ENCODE data around the gene CAMK2N2.

CAMK2N2 gene

GRCh38 chr3:184261270-184261853 is at the start of gene CAMK2N2:
CAMK2N2 (minus strand) TSS chr3:184261553; CDS start chr3:184261285, 268 bp downstream.
- peak; percentile 46 for DNase-seq (ENCODE audit: low spot score)

GRCh38 chr3:184308744-184309143 is 47.4 kb upstream of the CAMK2N2 start:
- no peak for DNase-seq (ENCODE audit: low spot score)

- no peak for DNase-seq (ENCODE audit: low spot score)
Observed at GRCh38 chr3:184307915-184308314, 46.6 kb upstream of the CAMK2N2 start.

GRCh38 chr3:184306341-184306972 is 45.1 kb upstream of the CAMK2N2 start:
- DNase-seq (ENCODE audit: low spot score) = no peak

- DNase-seq (ENCODE audit: low spot score) = no peak
Observed at GRCh38 chr3:184305577-184305976, 44.2 kb upstream of the CAMK2N2 start.

- DNase-seq (ENCODE audit: low spot score) = no peak
Observed at GRCh38 chr3:184300378-184300720, 39.0 kb upstream of the CAMK2N2 start.

- no peak for DNase-seq (ENCODE audit: low spot score)
Observed at GRCh38 chr3:184299488-184300377, 38.4 kb upstream of the CAMK2N2 start.

GRCh38 chr3:184298759-184299487 is 37.6 kb upstream of the CAMK2N2 start, which contains the start of gene PSMD2:
PSMD2 (plus strand) TSS chr3:184299241; CDS start chr3:184299267, 26 bp downstream.
- DNase-seq (ENCODE audit: low spot score) = peak; percentile 98

GRCh38 chr3:184296616-184297015 is 35.3 kb upstream of the CAMK2N2 start:
- no peak for DNase-seq (ENCODE audit: low spot score)

GRCh38 chr3:184295771-184296170 is 34.4 kb upstream of the CAMK2N2 start:
- DNase-seq (ENCODE audit: low spot score) = no peak

GRCh38 chr3:184291738-184292445 is 30.5 kb upstream of the CAMK2N2 start:
- DNase-seq (ENCODE audit: low spot score) = no peak

- no peak for DNase-seq (ENCODE audit: low spot score)
Observed at GRCh38 chr3:184291044-184291737, 29.8 kb upstream of the CAMK2N2 start.

GRCh38 chr3:184290331-184290730 is 29.0 kb upstream of the CAMK2N2 start:
- no peak for DNase-seq (ENCODE audit: low spot score)

- DNase-seq (ENCODE audit: low spot score) = peak; percentile 58
Observed at GRCh38 chr3:184289426-184289938, 28.1 kb upstream of the CAMK2N2 start.

- DNase-seq (ENCODE audit: low spot score) = peak; percentile 22
Observed at GRCh38 chr3:184284696-184285095, 23.3 kb upstream of the CAMK2N2 start.

- DNase-seq (ENCODE audit: low spot score) = no peak
Observed at GRCh38 chr3:184283681-184284080, 22.3 kb upstream of the CAMK2N2 start.

- DNase-seq (ENCODE audit: low spot score) = no peak
Observed at GRCh38 chr3:184282941-184283340, 21.6 kb upstream of the CAMK2N2 start.

GRCh38 chr3:184277366-184277765 is 16.0 kb upstream of the CAMK2N2 start:
- DNase-seq (ENCODE audit: low spot score) = no peak

- no peak for DNase-seq (ENCODE audit: low spot score)
Observed at GRCh38 chr3:184275961-184276910, 14.9 kb upstream of the CAMK2N2 start, which contains the start of gene ECE2. ECE2 (plus strand) TSS chr3:184276022; CDS start chr3:184276154, 132 bp downstream.

- no peak for DNase-seq (ENCODE audit: low spot score)
Observed at GRCh38 chr3:184275381-184275701, 14.0 kb upstream of the CAMK2N2 start.
